HEK293T (cell line): ENCODE data around the gene JAKMIP2.

Experiments used
- BHLHE40 ChIP-seq: fragments of 450-650 bp; IDR thresholded peaks from 2 replicates; pipeline ENCODE4 v1.6.1; 2016; ENCODE audit warnings: mild to moderate bottlenecking, moderate library complexity, borderline replicate concordance
- CTBP1 ChIP-seq: fragments of 450-650 bp; IDR thresholded peaks from 2 replicates; pipeline ENCODE4 v1.6.1; 2016; ENCODE audit warnings: borderline replicate concordance
- NFRKB ChIP-seq: fragments of 450-650 bp; IDR thresholded peaks from 2 replicates; pipeline ENCODE4 v1.6.1; 2016; ENCODE audit warnings: mild to moderate bottlenecking, moderate library complexity
- TARDBP ChIP-seq: fragments of 450-650 bp; IDR thresholded peaks from 2 replicates; pipeline ENCODE4 v1.6.1; 2016

- no peak for TF ChIP-seq NFRKB
- TF ChIP-seq BHLHE40, result no peak
- no peak for TF ChIP-seq TARDBP
- no peak for TF ChIP-seq CTBP1
These were observed 7.3 kb upstream of the JAKMIP2 start for GRCh38 chr5:147789820-147790219.
